Activated CD4-positive, alpha-beta memory T cell treated with anti-CD3 and anti-CD28 coated beads, Interleukin-2, amount 10 ng/mL, durations not matched to agents 7 days and 5 days (primary cell): Measurements from ENCODE around the gene NUCKS1. TPM values are rescaled to one million over a fixed set of nuclear protein-coding genes. Genes with fewer than 3 reads are reported as not detected.

Source experiments
- CTCF ChIA-PET: fragments of 350-600 bp; sonication (Branson Sonifier 250); formaldehyde crosslinking; loops from one replicate; lab custom pipeline; 2021; ENCODE audit warnings: antibody characterized with exemption, inconsistent platforms; lab: Charles Lee
- POLR2A ChIA-PET: fragments of 350-600 bp; sonication (Branson Sonifier 250); formaldehyde crosslinking; loops from one replicate; lab custom pipeline; 2021; ENCODE audit warnings: antibody characterized with exemption; lab: Charles Lee
- DNase-seq: peaks from one replicate; pipeline ENCODE4 v3.0.0-alpha.2; 2020
- H3K27ac Mint-ChIP-seq: one replicate; pipeline ENCODE4 v1.8.0; 2021; ENCODE audit warnings: mild to moderate bottlenecking, mixed read lengths
- H3K27me3 Mint-ChIP-seq: one replicate; pipeline ENCODE4 v1.8.0; 2021; ENCODE audit warnings: mixed read lengths
- H3K36me3 Mint-ChIP-seq: one replicate; pipeline ENCODE4 v1.8.0; 2021; ENCODE audit warnings: low read depth, mixed read lengths
- H3K4me1 Mint-ChIP-seq: one replicate; pipeline ENCODE4 v1.8.0; 2021; ENCODE audit warnings: mixed read lengths
- H3K4me3 Mint-ChIP-seq: one replicate; pipeline ENCODE4 v1.8.0; 2021; ENCODE audit warnings: mild to moderate bottlenecking, mixed read lengths
- H3K9me3 Mint-ChIP-seq: one replicate; pipeline ENCODE4 v1.8.0; 2021; ENCODE audit warnings: mixed read lengths
- total RNA-seq, 2 experiments: library from RNA; stranded (reverse); gene quantifications; one replicate each; pipeline ENCODE4 v1.2.3, GENCODE V29; 2021

NUCKS1 gene
- total RNA-seq, 2 experiments from 2014 or later: 163 to 185 TPM

GRCh38 chr1:205719762-205720161 lies 30.2 kb downstream of the NUCKS1 start:
- no peak overlapping the region for H3K4me3 Mint-ChIP-seq
- CTCF ChIA-PET: interaction anchor here (1.1 to 2.3 kb wide), 2 partner anchors 19 to 61 kb away, joined by 5 to 6 read pairs; no protein-coding TSS in a partner anchor

DNA sequence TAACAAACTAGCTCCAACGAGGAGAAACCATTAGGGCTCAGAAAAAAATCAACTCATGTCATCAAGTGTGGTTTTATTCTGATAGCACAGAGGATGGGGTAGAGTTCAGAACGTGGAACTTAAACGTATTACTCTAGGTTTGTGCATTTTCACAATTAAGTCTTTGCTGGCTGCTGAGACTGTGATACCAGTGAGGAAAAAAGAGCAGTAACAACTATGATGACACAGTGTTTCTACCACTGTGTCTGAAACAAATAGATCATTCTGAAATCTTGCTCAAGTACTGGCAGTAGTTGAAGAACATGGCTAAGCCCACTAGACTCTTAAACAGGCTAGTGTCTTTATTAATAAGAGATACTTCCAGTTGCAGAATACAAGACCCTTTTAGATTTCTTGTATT lies 31.0 kb downstream of the NUCKS1 start:
- Mint-ChIP-seq H3K27ac (no peak overlapping the region), H3K9me3 (no peaks in the 10 kb centered on the region), H3K27me3 (no peaks in the 10 kb centered on the region), H3K36me3 (peaks cover 80% of the 10 kb centered on the region), H3K4me1 (peaks cover 32% of the 10 kb centered on the region), H3K4me3 (no peak overlapping the region)
- ChIA-PET POLR2A (no interaction called here), CTCF (interaction anchor here (1.2 kb wide), 1 partner anchor 64 kb away, joined by 4 read pairs; no protein-coding TSS in a partner anchor)
- DNase-seq: no peak

More at GRCh38 chr1:205719762-205720161, 30.2 kb downstream of the NUCKS1 start:
- Mint-ChIP-seq H3K27me3 (no peaks in the 10 kb centered on the region), H3K36me3 (peaks cover 81% of the 10 kb centered on the region), H3K27ac (peak overlapping the region; percentile 15), H3K9me3 (no peaks in the 10 kb centered on the region), H3K4me1 (peaks cover 33% of the 10 kb centered on the region)
- no peak for DNase-seq
- POLR2A ChIA-PET: no interaction called here

DNA sequence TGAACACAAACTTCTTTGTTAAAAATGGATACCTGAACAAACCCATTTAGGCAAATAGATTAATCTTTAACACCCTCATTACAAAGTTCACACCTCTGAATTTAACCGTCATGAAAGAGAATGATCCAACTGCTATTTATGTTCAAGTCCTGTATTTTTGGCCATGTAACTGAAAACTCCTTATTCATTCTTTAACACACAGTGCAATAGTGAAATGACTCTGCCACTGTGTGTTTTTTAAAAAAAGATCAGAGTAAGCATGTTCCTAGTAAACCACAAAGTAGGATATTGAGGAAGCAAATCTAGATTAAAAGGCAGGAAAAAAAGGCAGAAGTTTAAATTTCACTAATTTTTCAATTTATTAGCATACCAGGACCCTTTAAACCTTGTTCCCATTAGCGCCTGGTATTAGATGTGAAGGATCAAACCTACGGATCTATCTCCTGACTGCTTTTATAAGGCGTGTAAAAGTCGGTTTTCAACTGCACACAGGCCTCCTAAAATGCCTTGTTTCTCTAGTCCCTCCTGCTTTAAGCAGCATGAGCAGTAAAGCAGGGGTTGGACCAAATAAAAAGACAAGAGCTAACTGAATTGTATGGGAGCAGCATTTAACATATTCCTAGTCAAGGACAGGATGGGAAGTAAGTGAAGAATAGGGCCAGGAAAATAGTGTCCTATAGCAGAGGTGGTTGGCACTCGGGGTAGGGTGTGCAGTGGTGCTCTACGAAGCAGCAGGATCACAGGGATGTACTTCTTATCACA lies 33.4 kb downstream of the NUCKS1 start:
- peaks cover 28% of the 10 kb centered on the region for H3K4me1 Mint-ChIP-seq
- no peak overlapping the region for H3K27ac Mint-ChIP-seq
- ChIA-PET CTCF (no interaction called here), POLR2A (no interaction called here)
- DNase-seq: no peak
- no peaks in the 10 kb centered on the region for H3K9me3 Mint-ChIP-seq
- no peak overlapping the region for H3K4me3 Mint-ChIP-seq
- no peaks in the 10 kb centered on the region for H3K27me3 Mint-ChIP-seq
- H3K36me3 Mint-ChIP-seq: peaks cover 67% of the 10 kb centered on the region

DNA sequence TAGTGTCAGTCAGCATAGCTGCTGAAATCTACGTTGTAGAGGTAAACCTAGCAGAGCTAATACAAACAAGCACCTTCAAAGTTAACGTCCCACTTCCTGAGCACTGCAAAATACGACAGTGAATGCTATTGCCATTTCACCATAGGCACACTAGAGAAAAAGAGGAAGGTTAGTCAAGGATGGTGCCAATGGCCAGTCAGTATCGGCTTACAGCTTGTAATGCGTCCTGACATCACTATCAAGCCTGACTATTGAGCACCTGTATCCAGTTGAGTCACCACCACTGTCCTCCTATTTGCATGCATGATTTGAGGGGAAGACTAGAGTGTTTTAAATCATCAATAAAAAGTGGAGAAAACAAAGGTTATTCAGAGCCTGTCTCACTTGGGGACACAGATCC lies 34.4 kb downstream of the NUCKS1 start:
- no peak for DNase-seq
- Mint-ChIP-seq H3K27me3 (no peaks in the 10 kb centered on the region), H3K36me3 (peaks cover 66% of the 10 kb centered on the region), H3K4me1 (peaks cover 32% of the 10 kb centered on the region), H3K9me3 (no peaks in the 10 kb centered on the region), H3K27ac (no peak overlapping the region), H3K4me3 (no peak overlapping the region)
- ChIA-PET POLR2A (interaction anchor here (1.0 kb wide), 1 partner anchor 11 kb away, joined by 3 read pairs; no protein-coding TSS in a partner anchor), CTCF (interaction anchor here (7.7 kb wide), 1 partner anchor 57 kb away, joined by 158 read pairs; no protein-coding TSS in a partner anchor)

- Mint-ChIP-seq H3K9me3 (no peaks in the 10 kb centered on the region), H3K27me3 (no peaks in the 10 kb centered on the region), H3K36me3 (peaks cover 65% of the 10 kb centered on the region), H3K27ac (peak overlapping the region; percentile 4), H3K4me3 (no peak overlapping the region), H3K4me1 (peaks cover 25% of the 10 kb centered on the region)
- POLR2A ChIA-PET: interaction anchor here (0.8 to 1.4 kb wide), 5 partner anchors 9 to 51 kb away, joined by 3 to 6 read pairs (median 4); no protein-coding TSS in a partner anchor
- no peak for DNase-seq
- CTCF ChIA-PET: interaction anchor here (0.9 to 7.7 kb wide), 3 partner anchors 26 to 124 kb away, joined by 3 to 158 read pairs (median 4); no protein-coding TSS in a partner anchor
Measured at GRCh38 chr1:205714906-205715246, 35.1 kb downstream of the NUCKS1 start.

DNA sequence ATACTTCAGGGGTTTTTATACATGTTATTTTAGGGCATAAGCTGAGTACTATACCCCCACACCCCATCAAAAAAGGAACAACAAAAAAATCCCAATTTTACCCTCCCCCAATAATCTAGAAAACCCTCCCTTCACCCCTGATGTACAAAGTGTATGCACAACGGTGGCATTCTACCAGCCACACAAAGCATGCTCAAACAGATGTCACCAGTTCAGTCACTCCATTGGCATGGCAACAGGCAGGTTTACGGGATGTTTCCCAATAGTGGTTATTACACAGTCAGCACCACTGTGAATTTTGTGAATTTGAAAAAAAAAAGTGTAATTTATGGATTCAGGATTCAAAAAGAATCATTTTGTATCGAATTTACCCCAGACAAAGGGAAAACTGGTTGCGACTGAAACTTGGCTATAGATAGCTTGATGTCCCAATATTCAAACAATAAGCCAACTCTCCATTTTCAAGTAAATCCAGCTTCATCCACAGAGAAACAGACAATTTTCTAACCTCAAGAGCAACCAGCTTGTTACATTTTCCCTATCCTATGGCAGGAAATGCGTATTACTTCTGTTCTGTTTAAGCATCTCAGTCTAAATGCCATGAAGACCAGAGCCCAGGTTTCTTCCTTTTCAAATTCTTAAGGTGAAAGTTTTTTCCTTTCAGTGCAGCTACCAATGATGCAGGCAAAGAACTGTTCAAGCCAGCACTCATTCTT lies 35.6 kb downstream of the NUCKS1 start:
- Mint-ChIP-seq H3K27ac (peak overlapping the region; percentile 4), H3K4me1 (peaks cover 20% of the 10 kb centered on the region), H3K36me3 (peaks cover 61% of the 10 kb centered on the region), H3K4me3 (no peak overlapping the region), H3K9me3 (no peaks in the 10 kb centered on the region), H3K27me3 (no peaks in the 10 kb centered on the region)
- CTCF ChIA-PET: interaction anchor here (0.9 to 7.7 kb wide), 4 partner anchors 26 to 123 kb away, joined by 3 to 158 read pairs (median 4); partner anchors contain the start of gene SLC45A3
- no peak for DNase-seq
- POLR2A ChIA-PET: interaction anchor here (0.7 to 1.6 kb wide), 7 partner anchors 10 to 56 kb away, joined by 3 to 6 read pairs (median 4); no protein-coding TSS in a partner anchor

DNA sequence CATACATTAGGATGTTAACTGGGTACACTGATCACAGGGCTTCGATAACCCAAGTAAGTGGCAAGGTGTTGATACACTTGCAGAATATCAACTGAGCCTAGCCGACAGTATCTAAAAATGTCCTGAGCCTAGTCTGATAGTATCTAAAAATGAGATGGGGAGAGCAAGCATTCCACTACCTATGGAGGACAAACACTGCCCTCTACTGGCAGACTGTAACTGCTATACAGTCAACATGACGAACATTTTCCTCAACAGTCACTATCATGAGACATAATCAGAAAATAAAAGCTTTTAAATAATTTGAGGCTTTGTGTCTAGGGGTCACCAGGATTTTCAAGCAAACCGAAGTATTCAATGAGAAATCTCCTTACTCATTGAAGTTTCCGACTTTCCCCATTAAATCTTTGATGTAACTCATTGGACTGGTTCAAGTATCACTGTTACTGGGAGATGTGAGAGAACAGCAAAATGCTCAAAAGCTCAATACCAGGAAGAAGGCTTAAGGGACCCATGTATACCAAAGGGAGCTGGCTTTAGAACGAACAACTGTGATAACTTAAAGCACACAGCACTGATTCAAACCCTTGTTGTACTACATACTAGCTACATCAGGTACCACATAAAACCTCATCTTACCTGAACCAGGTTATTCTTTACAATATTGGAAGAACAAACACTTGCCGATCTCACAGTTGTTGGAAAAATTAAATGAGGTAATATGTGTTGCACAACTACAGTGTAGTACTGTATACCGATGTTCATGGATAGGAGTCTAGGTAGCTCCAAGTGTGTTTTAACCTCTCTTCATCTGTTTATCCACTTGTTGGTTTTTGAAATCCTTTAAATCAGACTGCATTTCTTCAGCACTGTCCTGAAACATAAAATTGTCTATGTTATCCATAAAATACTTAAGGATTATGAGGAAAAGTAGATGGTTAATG lies 38.6 kb downstream of the NUCKS1 start:
- DNase-seq: peak; percentile 64
- peaks cover 15% of the 10 kb centered on the region for H3K4me1 Mint-ChIP-seq
- H3K9me3 Mint-ChIP-seq: no peaks in the 10 kb centered on the region
- POLR2A ChIA-PET: interaction anchor here (1.2 to 3.1 kb wide), 10 partner anchors 9 to 71 kb away, joined by 3 to 13 read pairs (median 6); partner anchors contain the start of genes NUCKS1 and RAB29
- H3K27ac Mint-ChIP-seq: peak overlapping the region; percentile 1
- CTCF ChIA-PET: interaction anchor here (0.6 to 7.7 kb wide), 32 partner anchors 8 to 434 kb away, joined by 3 to 158 read pairs (median 4); partner anchors contain the start of gene SLC45A3
- H3K27me3 Mint-ChIP-seq: no peaks in the 10 kb centered on the region
- peaks cover 51% of the 10 kb centered on the region for H3K36me3 Mint-ChIP-seq
- H3K4me3 Mint-ChIP-seq: no peak overlapping the region

GRCh38 chr1:205710201-205711062 lies 39.5 kb downstream of the NUCKS1 start:
- Mint-ChIP-seq H3K9me3 (no peaks in the 10 kb centered on the region), H3K4me3 (no peak overlapping the region), H3K27me3 (no peaks in the 10 kb centered on the region), H3K4me1 (peaks cover 15% of the 10 kb centered on the region), H3K36me3 (peaks cover 41% of the 10 kb centered on the region), H3K27ac (no peak overlapping the region)
- DNase-seq: no peak
- POLR2A ChIA-PET: interaction anchor here (0.6 to 3.1 kb wide), 8 partner anchors 11 to 72 kb away, joined by 3 to 13 read pairs (median 6); partner anchors contain the start of gene NUCKS1
- CTCF ChIA-PET: interaction anchor here (1.0 to 7.7 kb wide), 18 partner anchors 9 to 396 kb away, joined by 3 to 158 read pairs (median 6); partner anchors contain the start of gene SLC45A3

GRCh38 chr1:205709640-205710039 lies 40.3 kb downstream of the NUCKS1 start:
- H3K36me3 Mint-ChIP-seq: peaks cover 38% of the 10 kb centered on the region
- ChIA-PET POLR2A (interaction anchor here (0.6 to 1.7 kb wide), 4 partner anchors 9 to 60 kb away, joined by 3 to 6 read pairs (median 4); no protein-coding TSS in a partner anchor), CTCF (interaction anchor here (0.8 to 7.7 kb wide), 13 partner anchors 8 to 267 kb away, joined by 3 to 158 read pairs (median 6); partner anchors contain the start of gene SLC45A3)
- H3K4me3 Mint-ChIP-seq: no peak overlapping the region
- no peak overlapping the region for H3K27ac Mint-ChIP-seq
- DNase-seq: no peak
- H3K9me3 Mint-ChIP-seq: no peaks in the 10 kb centered on the region
- H3K27me3 Mint-ChIP-seq: no peaks in the 10 kb centered on the region
- peaks cover 17% of the 10 kb centered on the region for H3K4me1 Mint-ChIP-seq

DNA sequence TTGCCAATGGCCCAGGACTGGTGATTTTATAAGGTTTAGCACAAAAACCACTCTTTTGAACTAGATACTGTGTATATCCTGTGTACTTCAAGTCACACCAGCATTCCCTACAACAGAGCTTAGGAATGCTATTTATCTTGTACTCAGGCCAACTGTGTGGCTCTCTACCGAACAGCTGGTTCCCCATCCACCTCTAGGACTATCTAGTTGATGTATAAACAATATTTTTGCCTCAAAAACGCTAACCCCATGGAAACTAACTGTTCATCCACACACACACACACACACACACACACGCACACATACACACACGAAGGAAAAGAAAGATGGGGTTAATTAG lies 41.0 kb downstream of the NUCKS1 start:
- no peak overlapping the region for H3K27ac Mint-ChIP-seq
- no peak overlapping the region for H3K4me3 Mint-ChIP-seq
- DNase-seq: no peak
- H3K36me3 Mint-ChIP-seq: peaks cover 36% of the 10 kb centered on the region
- POLR2A ChIA-PET: interaction anchor here (1.3 to 1.7 kb wide), 2 partner anchors 8 to 51 kb away, joined by 4 to 6 read pairs; no protein-coding TSS in a partner anchor
- peaks cover 17% of the 10 kb centered on the region for H3K4me1 Mint-ChIP-seq
- no peaks in the 10 kb centered on the region for H3K27me3 Mint-ChIP-seq
- H3K9me3 Mint-ChIP-seq: no peaks in the 10 kb centered on the region
- CTCF ChIA-PET: interaction anchor here (0.7 to 7.7 kb wide), 8 partner anchors 12 to 268 kb away, joined by 3 to 158 read pairs (median 21); no protein-coding TSS in a partner anchor
